ENCODE measurements around the gene USP10. TPM values are rescaled to one million over a fixed set of nuclear protein-coding genes. Genes with fewer than 3 reads are reported as not detected.

USP10 gene
- polyA plus RNA-seq (ENCODE audit: insufficient read length in 3 of 3) = 100 to 1,000 TPM; 107 to 118 (median 115) TPM
- long read RNA-seq, donor 1, transcript USP10-201 (14 exons, 3,009 nt) = major isoform, 13 of 46 reads
- long read RNA-seq, donor 1, partial matches to known transcripts = 32 of 46 reads
- long read RNA-seq, donor 1, other reads (novel, unspliced or antisense) = 0 of 46 reads
- long read RNA-seq, donor 2, transcript USP10-201 (14 exons, 3,009 nt) = major isoform, 16 of 45 reads
- long read RNA-seq, donor 2, partial matches to known transcripts = 29 of 45 reads
- long read RNA-seq, donor 2, other reads (novel, unspliced or antisense) = 0 of 45 reads
- long read RNA-seq, donor 3, transcript USP10-201 (14 exons, 3,009 nt) = major isoform, 7 of 64 reads
- long read RNA-seq, donor 3, partial matches to known transcripts = 55 of 64 reads
- long read RNA-seq, donor 3, other reads (novel, unspliced or antisense) = 0 of 64 reads
- long read RNA-seq, donor 4, transcript USP10-201 (14 exons, 3,009 nt) = major isoform, 12 of 27 reads
- long read RNA-seq, donor 4, partial matches to known transcripts = 14 of 27 reads
- long read RNA-seq, donor 4, other reads (novel, unspliced or antisense) = 0 of 27 reads
- long read RNA-seq, donor 5, partial matches to known transcripts = 18 of 22 reads
- long read RNA-seq, donor 5, other reads (novel, unspliced or antisense) = 0 of 22 reads
- long read RNA-seq, donor 6, transcript USP10-201 (14 exons, 3,009 nt) = major isoform, 11 of 35 reads
- long read RNA-seq, donor 6, partial matches to known transcripts = 23 of 35 reads
- long read RNA-seq, donor 6, other reads (novel, unspliced or antisense) = 0 of 35 reads
- long read RNA-seq, donor 7, transcript USP10-201 (14 exons, 3,009 nt) = major isoform, 17 of 75 reads
- long read RNA-seq, donor 7, partial matches to known transcripts = 55 of 75 reads
- long read RNA-seq, donor 7, other reads (novel, unspliced or antisense) = 0 of 75 reads
- long read RNA-seq, donor 8, transcript USP10-201 (14 exons, 3,009 nt) = major isoform, 6 of 17 reads
- long read RNA-seq, donor 8, partial matches to known transcripts = 11 of 17 reads
- long read RNA-seq, donor 8, other reads (novel, unspliced or antisense) = 0 of 17 reads
- long read RNA-seq, donor 9, transcript USP10-201 (14 exons, 3,009 nt) = major isoform, 17 of 75 reads
- long read RNA-seq, donor 9, partial matches to known transcripts = 58 of 75 reads
- long read RNA-seq, donor 9, other reads (novel, unspliced or antisense) = 0 of 75 reads
- long read RNA-seq, donor 10, transcript USP10-201 (14 exons, 3,009 nt) = major isoform, 12 of 62 reads
- long read RNA-seq, donor 10, partial matches to known transcripts = 48 of 62 reads
- long read RNA-seq, donor 10, other reads (novel, unspliced or antisense) = 0 of 62 reads
- long read RNA-seq, donor 11, transcript USP10-201 (14 exons, 3,009 nt) = major isoform, 10 of 42 reads
- long read RNA-seq, donor 11, partial matches to known transcripts = 30 of 42 reads
- long read RNA-seq, donor 11, other reads (novel, unspliced or antisense) = 0 of 42 reads
- long read RNA-seq, donor 12, transcript USP10-201 (14 exons, 3,009 nt) = major isoform, 17 of 68 reads
- long read RNA-seq, donor 12, partial matches to known transcripts = 48 of 68 reads
- long read RNA-seq, donor 12, other reads (novel, unspliced or antisense) = 0 of 68 reads
- long read RNA-seq, donor 13, transcript USP10-201 (14 exons, 3,009 nt) = major isoform, 8 of 22 reads
- long read RNA-seq, donor 13, partial matches to known transcripts = 12 of 22 reads
- long read RNA-seq, donor 13, other reads (novel, unspliced or antisense) = 0 of 22 reads
- long read RNA-seq, donor 14 = 0 reads
- long read RNA-seq, donor 15 = 0 reads
- long read RNA-seq, donor 16, transcript USP10-201 (14 exons, 3,009 nt) = major isoform, 12 of 28 reads
- long read RNA-seq, donor 16, partial matches to known transcripts = 14 of 28 reads
- long read RNA-seq, donor 16, other reads (novel, unspliced or antisense) = 0 of 28 reads

GRCh38 chr16:84699712-84700445 is at the start of gene USP10:
Gene USP10, plus strand, starts transcription at chr16:84700000. Its CDS starts 91 bp downstream, at chr16:84700091.
- DNase-seq = peak; percentile 80

- DNase-seq = no peak
Observed at GRCh38 chr16:84650062-84650991, 49.5 kb upstream of the USP10 start.

- DNase-seq = no peak
Observed at GRCh38 chr16:84652566-84652965, 47.2 kb upstream of the USP10 start.

- DNase-seq = no peak
Observed at GRCh38 chr16:84654238-84654637, 45.6 kb upstream of the USP10 start.

- DNase-seq = no peak
Observed at GRCh38 chr16:84654998-84655397, 44.8 kb upstream of the USP10 start.

GRCh38 chr16:84656649-84657048 is 43.2 kb upstream of the USP10 start:
- DNase-seq = no peak

- DNase-seq = no peak
Observed at GRCh38 chr16:84657229-84657837, 42.5 kb upstream of the USP10 start.

- DNase-seq = no peak
Observed at GRCh38 chr16:84658690-84659089, 41.1 kb upstream of the USP10 start.

- DNase-seq = no peak
Observed at GRCh38 chr16:84659656-84660300, 40.0 kb upstream of the USP10 start.

GRCh38 chr16:84660973-84661372 is 38.8 kb upstream of the USP10 start:
- no peak for DNase-seq

GRCh38 chr16:84661418-84662060 is 38.3 kb upstream of the USP10 start:
- DNase-seq = no peak

GRCh38 chr16:84662471-84662870 is 37.3 kb upstream of the USP10 start:
- no peak for DNase-seq

- no peak for DNase-seq
Observed at GRCh38 chr16:84663433-84664101, 36.2 kb upstream of the USP10 start.

- no peak for DNase-seq
Observed at GRCh38 chr16:84665359-84665758, 34.4 kb upstream of the USP10 start.

GRCh38 chr16:84665843-84666242 is 34.0 kb upstream of the USP10 start:
- DNase-seq = no peak

GRCh38 chr16:84667600-84668309 is 32.0 kb upstream of the USP10 start:
- no peak for DNase-seq
